Measurements from ENCODE around the gene ENDOU.

DNA sequence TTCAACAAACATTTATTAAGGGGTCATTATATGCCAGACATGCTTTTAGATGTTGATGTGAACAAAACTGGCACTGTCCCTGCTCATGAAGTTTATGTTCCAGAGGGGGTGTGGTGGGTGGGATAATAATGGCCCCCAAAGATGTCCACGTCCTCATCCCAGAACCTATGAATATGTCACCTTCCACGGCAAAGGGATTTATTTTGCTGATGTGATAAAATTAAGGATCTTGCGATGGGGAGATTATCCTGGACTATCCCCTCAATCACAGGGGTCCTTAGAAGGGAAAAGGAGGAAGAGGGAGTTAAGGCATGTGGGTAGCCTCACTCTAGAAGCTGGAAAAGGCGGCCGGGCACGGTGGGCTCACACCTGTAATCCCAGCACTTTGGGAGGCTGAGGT is 46.0 kb upstream of the ENDOU start:
- TF ChIP-seq, protein P1, sequence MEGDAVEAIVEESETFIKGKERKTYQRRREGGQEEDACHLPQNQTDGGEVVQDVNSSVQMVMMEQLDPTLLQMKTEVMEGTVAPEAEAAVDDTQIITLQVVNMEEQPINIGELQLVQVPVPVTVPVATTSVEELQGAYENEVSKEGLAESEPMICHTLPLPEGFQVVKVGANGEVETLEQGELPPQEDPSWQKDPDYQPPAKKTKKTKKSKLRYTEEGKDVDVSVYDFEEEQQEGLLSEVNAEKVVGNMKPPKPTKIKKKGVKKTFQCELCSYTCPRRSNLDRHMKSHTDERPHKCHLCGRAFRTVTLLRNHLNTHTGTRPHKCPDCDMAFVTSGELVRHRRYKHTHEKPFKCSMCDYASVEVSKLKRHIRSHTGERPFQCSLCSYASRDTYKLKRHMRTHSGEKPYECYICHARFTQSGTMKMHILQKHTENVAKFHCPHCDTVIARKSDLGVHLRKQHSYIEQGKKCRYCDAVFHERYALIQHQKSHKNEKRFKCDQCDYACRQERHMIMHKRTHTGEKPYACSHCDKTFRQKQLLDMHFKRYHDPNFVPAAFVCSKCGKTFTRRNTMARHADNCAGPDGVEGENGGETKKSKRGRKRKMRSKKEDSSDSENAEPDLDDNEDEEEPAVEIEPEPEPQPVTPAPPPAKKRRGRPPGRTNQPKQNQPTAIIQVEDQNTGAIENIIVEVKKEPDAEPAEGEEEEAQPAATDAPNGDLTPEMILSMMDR (IDR thresholded peaks at IDR 0.05) = no peak
- TF ChIP-seq POLR2AphosphoS5 (IDR thresholded peaks at IDR 0.05; ENCODE audit: low read depth, low read length) = no peak
- no peak for TF ChIP-seq SIN3A (IDR thresholded peaks at IDR 0.05; ENCODE audit: borderline replicate concordance, insufficient read depth, low read depth, low read length)
- TF ChIP-seq, protein P2, sequence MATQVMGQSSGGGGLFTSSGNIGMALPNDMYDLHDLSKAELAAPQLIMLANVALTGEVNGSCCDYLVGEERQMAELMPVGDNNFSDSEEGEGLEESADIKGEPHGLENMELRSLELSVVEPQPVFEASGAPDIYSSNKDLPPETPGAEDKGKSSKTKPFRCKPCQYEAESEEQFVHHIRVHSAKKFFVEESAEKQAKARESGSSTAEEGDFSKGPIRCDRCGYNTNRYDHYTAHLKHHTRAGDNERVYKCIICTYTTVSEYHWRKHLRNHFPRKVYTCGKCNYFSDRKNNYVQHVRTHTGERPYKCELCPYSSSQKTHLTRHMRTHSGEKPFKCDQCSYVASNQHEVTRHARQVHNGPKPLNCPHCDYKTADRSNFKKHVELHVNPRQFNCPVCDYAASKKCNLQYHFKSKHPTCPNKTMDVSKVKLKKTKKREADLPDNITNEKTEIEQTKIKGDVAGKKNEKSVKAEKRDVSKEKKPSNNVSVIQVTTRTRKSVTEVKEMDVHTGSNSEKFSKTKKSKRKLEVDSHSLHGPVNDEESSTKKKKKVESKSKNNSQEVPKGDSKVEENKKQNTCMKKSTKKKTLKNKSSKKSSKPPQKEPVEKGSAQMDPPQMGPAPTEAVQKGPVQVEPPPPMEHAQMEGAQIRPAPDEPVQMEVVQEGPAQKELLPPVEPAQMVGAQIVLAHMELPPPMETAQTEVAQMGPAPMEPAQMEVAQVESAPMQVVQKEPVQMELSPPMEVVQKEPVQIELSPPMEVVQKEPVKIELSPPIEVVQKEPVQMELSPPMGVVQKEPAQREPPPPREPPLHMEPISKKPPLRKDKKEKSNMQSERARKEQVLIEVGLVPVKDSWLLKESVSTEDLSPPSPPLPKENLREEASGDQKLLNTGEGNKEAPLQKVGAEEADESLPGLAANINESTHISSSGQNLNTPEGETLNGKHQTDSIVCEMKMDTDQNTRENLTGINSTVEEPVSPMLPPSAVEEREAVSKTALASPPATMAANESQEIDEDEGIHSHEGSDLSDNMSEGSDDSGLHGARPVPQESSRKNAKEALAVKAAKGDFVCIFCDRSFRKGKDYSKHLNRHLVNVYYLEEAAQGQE (IDR thresholded peaks at IDR 0.05; ENCODE audit: insufficient read depth in 1 of 2, low read depth in 2 of 2, low read length in 1 of 2) = no peak
